PC-9 (cell line): ENCODE data around the gene SORCS2. TPM values are rescaled to one million over a fixed set of nuclear protein-coding genes. Genes with fewer than 3 reads are reported as not detected.

Experiments used
- BruUV-seq: library from RNA; stranded (reverse); fragments of 400-500 nt; replicated peaks from 2 replicates; lab custom pipeline; 2021; lab: Mats Ljungman, UMichigan
- CTCF ChIA-PET: fragments of 300-600 bp; sonication (Branson Sonifier 250); formaldehyde crosslinking; loops from one replicate; lab custom pipeline; 2022; ENCODE audit warnings: antibody characterized with exemption; lab: Charles Lee
- POLR2A ChIA-PET: fragments of 300-600 bp; sonication (Branson Sonifier 250); formaldehyde crosslinking; loops from one replicate; lab custom pipeline; 2022; ENCODE audit warnings: antibody characterized with exemption; ENCODE audit not compliant: unreplicated experiment; lab: Charles Lee
- DNase-seq, 2 experiments: peaks; one replicate each; pipeline versions ENCODE4 v3.0.0 to v3.0.0-alpha.2; 2015 to 2022; ENCODE audit warnings: mixed read lengths in 1 of 2
- H2AFZ ChIP-seq: fragments of 200-600 bp; sonication (generic); 2 replicates; pipeline ENCODE4 v1.8.1; 2017; ENCODE audit warnings: antibody characterized with exemption
- H3F3A ChIP-seq: fragments of 200-600 bp; sonication (generic); 2 replicates; pipeline ENCODE4 v1.8.1; 2017; ENCODE audit warnings: antibody characterized with exemption, mild to moderate bottlenecking, low read depth; ENCODE audit not compliant: insufficient read depth
- H3K27ac ChIP-seq: fragments of 200-600 bp; sonication (generic); 2 replicates; pipeline ENCODE4 v1.6.1; 2016; ENCODE audit warnings: mixed run types
- H3K27me3 ChIP-seq: fragments of 200-600 bp; sonication (generic); 2 replicates; pipeline ENCODE4 v1.6.1; 2016; ENCODE audit warnings: low read depth, mixed run types; ENCODE audit not compliant: insufficient read depth
- H3K36me3 ChIP-seq: fragments of 200-600 bp; sonication (generic); 2 replicates; pipeline ENCODE4 v1.6.1; 2016; ENCODE audit warnings: low read depth, mixed run types
- H3K4me1 ChIP-seq: fragments of 200-600 bp; sonication (generic); replicated peaks from 2 replicates; pipeline ENCODE4 v1.6.1; 2016; ENCODE audit warnings: mixed run types; ENCODE audit not compliant: insufficient read depth
- H3K4me2 ChIP-seq: fragments of 200-600 bp; sonication (generic); 2 replicates; pipeline ENCODE4 v1.6.1; 2017; ENCODE audit warnings: mixed run types
- H3K4me3 ChIP-seq: fragments of 200-600 bp; sonication (generic); 2 replicates; pipeline ENCODE4 v1.6.1; 2016; ENCODE audit warnings: mixed run types
- H3K79me2 ChIP-seq: fragments of 200-600 bp; sonication (generic); 2 replicates; pipeline ENCODE4 v1.6.1; 2017; ENCODE audit warnings: low read depth, mixed run types
- H3K9me2 ChIP-seq: fragments of 200-600 bp; sonication (generic); 2 replicates; pipeline ENCODE4 v1.8.1; 2017; ENCODE audit warnings: mild to moderate bottlenecking; ENCODE audit not compliant: insufficient read depth
- H3K9me3 ChIP-seq: fragments of 200-600 bp; sonication (generic); 2 replicates; pipeline ENCODE4 v1.8.1; 2016; ENCODE audit warnings: low read depth; ENCODE audit not compliant: insufficient read depth
- H4K20me1 ChIP-seq: fragments of 200-600 bp; sonication (generic); 2 replicates; pipeline ENCODE4 v1.8.1; 2017; ENCODE audit not compliant: insufficient read depth
- EZH2 ChIP-seq: fragments of 200-600 bp; sonication (generic); IDR thresholded peaks from 2 replicates; pipeline ENCODE4 v1.8.0; 2017; ENCODE audit warnings: antibody characterized with exemption, low read depth
- intact Hi-C: fragments of 100-400 bp; cut with micrococcal nuclease; formaldehyde crosslinking; loops from one replicate; pipeline ENCODE4 v1.10.0; 2022; ENCODE audit not compliant: unreplicated experiment
- total RNA-seq: library from RNA; stranded (reverse); gene quantifications from 2 replicates; pipeline ENCODE4 v1.2.3, GENCODE V29; 2021
- TF ChIP-seq, protein P1 (sequence below): fragments of 200-600 bp; sonication (generic); conservative IDR thresholded peaks from 2 replicates; pipeline ENCODE4 v1.6.1; 2017; ENCODE audit warnings: mixed run types, antibody characterized with exemption, mild to moderate bottlenecking, moderate library complexity

SORCS2 gene
- total RNA-seq, 1 experiment from 2014 or later: 25.8 TPM

DNA sequence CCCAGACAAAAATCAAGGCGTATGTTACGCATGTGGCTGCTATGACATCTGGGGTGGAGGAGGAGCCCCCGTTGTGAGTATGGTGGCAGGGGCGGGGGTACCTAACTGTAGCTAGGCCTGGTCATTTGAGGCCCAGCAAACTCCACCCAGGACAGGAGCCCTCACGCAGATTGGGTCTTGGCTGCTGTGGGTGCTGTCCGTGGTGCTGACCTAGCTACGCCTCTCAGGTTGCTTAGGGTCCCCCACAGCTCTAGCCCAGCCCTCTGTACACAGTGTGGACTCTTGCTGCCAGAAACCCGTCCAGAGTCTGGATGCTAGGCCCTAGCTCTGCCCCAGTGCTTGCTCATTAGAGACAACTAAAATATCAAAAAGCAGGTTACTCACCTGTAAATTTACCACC lies 389.1 kb downstream of the SORCS2 start:
- no peaks in the 10 kb centered on the region for H4K20me1 ChIP-seq
- H3K27ac ChIP-seq: no peak overlapping the region
- no peaks in the 10 kb centered on the region for H3K36me3 ChIP-seq
- peaks cover 4% of the 10 kb centered on the region; the same call in 1 of the 2 replicates for H3K9me3 ChIP-seq
- H3K4me3 ChIP-seq: no peak overlapping the region
- H3K79me2 ChIP-seq: no peaks in the 10 kb centered on the region
- ChIA-PET CTCF (no interaction called here), POLR2A (no interaction called here)
- no peaks in the 10 kb centered on the region for H3K27me3 ChIP-seq
- no peaks in the 10 kb centered on the region for H3K9me2 ChIP-seq
- TF ChIP-seq EZH2: no peak
- TF ChIP-seq, protein P1, sequence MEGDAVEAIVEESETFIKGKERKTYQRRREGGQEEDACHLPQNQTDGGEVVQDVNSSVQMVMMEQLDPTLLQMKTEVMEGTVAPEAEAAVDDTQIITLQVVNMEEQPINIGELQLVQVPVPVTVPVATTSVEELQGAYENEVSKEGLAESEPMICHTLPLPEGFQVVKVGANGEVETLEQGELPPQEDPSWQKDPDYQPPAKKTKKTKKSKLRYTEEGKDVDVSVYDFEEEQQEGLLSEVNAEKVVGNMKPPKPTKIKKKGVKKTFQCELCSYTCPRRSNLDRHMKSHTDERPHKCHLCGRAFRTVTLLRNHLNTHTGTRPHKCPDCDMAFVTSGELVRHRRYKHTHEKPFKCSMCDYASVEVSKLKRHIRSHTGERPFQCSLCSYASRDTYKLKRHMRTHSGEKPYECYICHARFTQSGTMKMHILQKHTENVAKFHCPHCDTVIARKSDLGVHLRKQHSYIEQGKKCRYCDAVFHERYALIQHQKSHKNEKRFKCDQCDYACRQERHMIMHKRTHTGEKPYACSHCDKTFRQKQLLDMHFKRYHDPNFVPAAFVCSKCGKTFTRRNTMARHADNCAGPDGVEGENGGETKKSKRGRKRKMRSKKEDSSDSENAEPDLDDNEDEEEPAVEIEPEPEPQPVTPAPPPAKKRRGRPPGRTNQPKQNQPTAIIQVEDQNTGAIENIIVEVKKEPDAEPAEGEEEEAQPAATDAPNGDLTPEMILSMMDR: no peak
- intact Hi-C loops: no loop called here
- H3F3A ChIP-seq: no peaks in the 10 kb centered on the region
- no peak overlapping the region for H2AFZ ChIP-seq
- peak in 1 of 2 experiments; percentile 3 for DNase-seq
- no peak overlapping the region for H3K4me2 ChIP-seq
- H3K4me1 ChIP-seq: no peaks in the 10 kb centered on the region
- no TSS peak for BruUV-seq

DNA sequence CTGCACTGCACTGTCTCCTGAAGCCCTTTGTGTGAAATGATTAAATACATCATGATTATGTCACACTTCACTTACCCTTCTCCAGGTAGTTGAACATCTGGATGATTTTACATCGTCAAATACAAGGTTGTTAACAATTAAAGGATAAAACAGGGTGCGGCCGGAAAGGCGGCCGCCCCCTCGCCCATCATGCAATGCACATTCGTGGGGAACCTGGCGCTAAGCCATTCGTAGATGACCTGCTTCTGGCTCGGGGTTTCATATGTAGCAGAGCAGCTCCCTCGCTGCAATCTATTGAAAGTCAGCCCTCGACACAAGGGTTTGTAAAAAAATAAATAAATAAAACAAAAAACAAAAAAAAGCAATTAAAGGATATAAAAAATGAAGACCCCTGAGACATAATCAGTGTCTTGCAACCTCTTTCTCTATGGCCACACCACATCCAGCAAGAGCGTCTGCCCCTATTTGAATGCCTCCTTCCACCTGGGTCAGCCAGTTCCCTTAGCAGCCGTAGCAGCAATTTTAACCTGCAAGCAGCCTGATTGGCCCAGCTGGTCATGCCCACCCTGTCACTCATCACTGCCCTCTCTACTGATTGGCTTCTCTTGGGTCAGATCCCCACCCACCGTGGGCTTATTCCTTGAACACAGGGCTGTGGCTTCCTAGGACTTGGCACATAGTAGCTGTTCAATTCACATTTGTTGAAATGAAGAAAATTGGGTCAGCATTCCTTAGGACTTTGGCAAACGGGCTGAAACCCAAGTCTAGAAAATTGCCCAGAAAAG lies 390.2 kb downstream of the SORCS2 start:
- no peak for TF ChIP-seq EZH2
- Histone ChIP-seq H3K9me3 (no peaks in the 10 kb centered on the region), H2AFZ (no peak overlapping the region), H3K4me1 (no peaks in the 10 kb centered on the region), H3K27me3 (no peaks in the 10 kb centered on the region), H3F3A (no peaks in the 10 kb centered on the region), H3K9me2 (no peaks in the 10 kb centered on the region), H3K4me3 (no peak overlapping the region), H3K79me2 (no peaks in the 10 kb centered on the region), H4K20me1 (no peaks in the 10 kb centered on the region), H3K4me2 (no peak overlapping the region), H3K27ac (no peak overlapping the region), H3K36me3 (no peaks in the 10 kb centered on the region)
- DNase-seq: no peak
- BruUV-seq: no TSS peak
- CTCF ChIA-PET: no interaction called here
- intact Hi-C loops: no loop called here
- POLR2A ChIA-PET: interaction anchor here (0.7 kb wide), 1 partner anchor 1132 kb away, joined by 6 read pairs; no protein-coding TSS in a partner anchor

DNA sequence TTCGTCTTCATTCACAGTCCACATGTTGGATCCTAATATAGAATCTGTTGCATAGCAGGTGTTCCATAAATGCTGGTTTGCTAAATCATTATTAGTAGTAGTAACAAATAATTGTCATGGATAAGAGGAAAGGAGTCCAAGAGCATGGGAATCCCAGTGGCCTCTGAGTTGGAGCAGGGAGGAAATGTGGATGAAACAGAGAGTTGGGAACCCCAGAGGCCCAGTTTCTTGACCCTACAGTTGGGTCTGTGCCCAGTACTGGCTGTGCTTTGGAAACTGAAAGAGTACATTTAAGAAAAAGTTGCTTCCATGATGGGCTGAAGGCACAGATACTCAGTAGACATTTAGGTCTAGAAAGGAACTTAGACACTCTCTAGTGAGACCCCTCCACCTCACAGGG lies 391.8 kb downstream of the SORCS2 start:
- ChIA-PET CTCF (no interaction called here), POLR2A (no interaction called here)
- DNase-seq: no peak
- Histone ChIP-seq H3K36me3 (no peaks in the 10 kb centered on the region), H2AFZ (no peak overlapping the region), H3K4me3 (no peak overlapping the region), H3K4me2 (no peak overlapping the region), H3K27ac (no peak overlapping the region), H3F3A (no peaks in the 10 kb centered on the region), H3K27me3 (no peaks in the 10 kb centered on the region), H3K9me3 (no peaks in the 10 kb centered on the region), H3K9me2 (no peaks in the 10 kb centered on the region), H4K20me1 (no peaks in the 10 kb centered on the region), H3K79me2 (no peaks in the 10 kb centered on the region), H3K4me1 (no peaks in the 10 kb centered on the region)
- no TSS peak for BruUV-seq
- intact Hi-C loops: no loop called here
- TF ChIP-seq, protein P1: no peak
- no peak for TF ChIP-seq EZH2
